Activated CD4-positive, alpha-beta T cell treated with anti-CD3 and anti-CD28 coated beads, Interleukin-2, amount 50 U/mL, for 4 hours (primary cell): ENCODE results near the gene PTPRZ1.
A peak's percentile ranks its signal among the peaks of the same experiment; 100 is the strongest.

ENCODE experiments used
- DNase-seq, 2 experiments: peaks; one replicate each; pipeline ENCODE4 v3.0.0-alpha.2; 2020

PTPRZ1 gene

GRCh38 chr7:122063146-122063545 is 190.2 kb downstream of the PTPRZ1 start:
- no peak for DNase-seq

- DNase-seq, result no peak
Observed at GRCh38 chr7:122064971-122065370, 192.0 kb downstream of the PTPRZ1 start.

- no peak for DNase-seq
Observed at GRCh38 chr7:122067077-122067476, 194.1 kb downstream of the PTPRZ1 start.

GRCh38 chr7:122068046-122068445 is 195.1 kb downstream of the PTPRZ1 start:
- no peak for DNase-seq

- no peak for DNase-seq
Observed at GRCh38 chr7:122068999-122069398, 196.0 kb downstream of the PTPRZ1 start.

- no peak for DNase-seq
Observed at GRCh38 chr7:122070062-122070461, 197.1 kb downstream of the PTPRZ1 start.

- no peak for DNase-seq
Observed at GRCh38 chr7:122070834-122071233, 197.9 kb downstream of the PTPRZ1 start.

- DNase-seq, result no peak
Observed at GRCh38 chr7:122072272-122072671, 199.3 kb downstream of the PTPRZ1 start.

GRCh38 chr7:122072924-122073599 is 200.1 kb downstream of the PTPRZ1 start:
- DNase-seq, result no peak

- DNase-seq, result no peak
Observed at GRCh38 chr7:122073635-122074034, 200.7 kb downstream of the PTPRZ1 start.

GRCh38 chr7:122082160-122082559 is 209.2 kb downstream of the PTPRZ1 start:
- no peak for DNase-seq

GRCh38 chr7:122082670-122083069 is 209.7 kb downstream of the PTPRZ1 start:
- DNase-seq, result no peak

- peak; percentile 6 to 20 for DNase-seq
Observed at GRCh38 chr7:122092964-122093797, 220.2 kb downstream of the PTPRZ1 start.

- no peak for DNase-seq
Observed at GRCh38 chr7:122094549-122094948, 221.6 kb downstream of the PTPRZ1 start.

- DNase-seq, result no peak
Observed at GRCh38 chr7:122095642-122096041, 222.7 kb downstream of the PTPRZ1 start.

GRCh38 chr7:122100021-122100420 is 227.1 kb downstream of the PTPRZ1 start:
- DNase-seq, result no peak

GRCh38 chr7:122103064-122103463 is 230.1 kb downstream of the PTPRZ1 start:
- DNase-seq, result no peak
